H54 (cell line): Measurements from ENCODE around the gene TREH.
A peak's percentile ranks its signal among the peaks of the same experiment; 100 is the strongest.

Source experiments
- DNase-seq: peaks from one replicate; pipeline ENCODE4 v3.0.0; 2011; ENCODE audit warnings: low spot score, mixed read lengths; ENCODE audit not compliant: insufficient read length
- FAIRE-seq: peaks from 3 replicates; lab custom pipeline; 2011; peaks lifted over from hg19 to GRCh38; lab: Jason Lieb, UNC
- POLR2A ChIP-seq: IDR thresholded peaks from 2 replicates; pipeline ENCODE4 v1.6.1; 2011; ENCODE audit warnings: low read depth, mild to moderate bottlenecking, low read length

TREH gene

GRCh38 chr11:118706546-118706825, 27.0 kb upstream of the TREH start:
- no peak for DNase-seq
- no peak for TF ChIP-seq POLR2A
- no peak for FAIRE-seq

- TF ChIP-seq POLR2A = no peak
- FAIRE-seq = no peak
- DNase-seq = no peak
Measured at GRCh38 chr11:118705791-118706545, 26.5 kb upstream of the TREH start.

GRCh38 chr11:118705111-118705741, 25.8 kb upstream of the TREH start:
- no peak for TF ChIP-seq POLR2A
- FAIRE-seq = no peak
- no peak for DNase-seq

- TF ChIP-seq POLR2A = no peak
- no peak for FAIRE-seq
- DNase-seq = no peak
Measured at GRCh38 chr11:118703563-118704106, 24.2 kb upstream of the TREH start.

- no peak for TF ChIP-seq POLR2A
- no peak for DNase-seq
- FAIRE-seq = no peak
Measured at GRCh38 chr11:118699506-118700220, 20.2 kb upstream of the TREH start.

GRCh38 chr11:118697346-118697745, 17.9 kb upstream of the TREH start:
- DNase-seq = no peak
- FAIRE-seq = no peak
- TF ChIP-seq POLR2A = no peak

GRCh38 chr11:118696673-118697226, 17.3 kb upstream of the TREH start:
- DNase-seq = no peak
- TF ChIP-seq POLR2A = no peak
- FAIRE-seq = no peak

- DNase-seq (no peak), FAIRE-seq (no peak)
- TF ChIP-seq POLR2A = no peak
Measured at GRCh38 chr11:118694771-118695170, 15.3 kb upstream of the TREH start.

- FAIRE-seq (no peak), DNase-seq (no peak)
- no peak for TF ChIP-seq POLR2A
Measured at GRCh38 chr11:118694185-118694584, 14.7 kb upstream of the TREH start.

- TF ChIP-seq POLR2A = no peak
- DNase-seq (peak; percentile 27), FAIRE-seq (no peak)
Measured at GRCh38 chr11:118691926-118692830, 12.7 kb upstream of the TREH start.

GRCh38 chr11:118690553-118691304, 11.3 kb upstream of the TREH start:
- no peak for TF ChIP-seq POLR2A
- FAIRE-seq = no peak

GRCh38 chr11:118689852-118690552, 10.6 kb upstream of the TREH start:
- no peak for TF ChIP-seq POLR2A
- no peak for FAIRE-seq
- DNase-seq = peak; percentile 77

More at GRCh38 chr11:118690553-118691304, 11.3 kb upstream of the TREH start:
- DNase-seq = no peak
